Gastroesophageal sphincter (tissue), 4 donors: ENCODE measurements around the gene ACTN4. TPM values are rescaled to one million over a fixed set of nuclear protein-coding genes. Genes with fewer than 3 reads are reported as not detected.
"Not testable (repeated sequence)": the region's sequence is repeated elsewhere in the genome, so short reads cannot be mapped to it uniquely, and the experiment has no call there.

Experiments
- ATAC-seq: fragments of 150-250 bp; one replicate; pipeline ENCODE4 v1.9.1; 2016; ENCODE audit warnings: mild to moderate bottlenecking, moderate library complexity
- H3K27ac ChIP-seq, 4 donors: fragments of 200-600 bp; sonication (generic) in 3 of 4; 1 replicate in 3 of 4; 2 replicates in 1 of 4; pipeline ENCODE4 v1.5.1; 2016 to 2019
- H3K27me3 ChIP-seq: fragments of 200-600 bp; sonication (generic); one replicate; pipeline ENCODE4 v1.5.1; 2019
- H3K36me3 ChIP-seq, 2 donors: fragments of 200-600 bp; sonication (generic); one replicate each; pipeline ENCODE4 v1.5.1; 2019; ENCODE audit warnings: control low read depth in 1 of 2
- H3K4me1 ChIP-seq, 3 donors: fragments of 200-600 bp; sonication (generic); 1 replicate in 2 of 3; 2 replicates in 1 of 3; pipeline ENCODE4 v1.5.1; 2016 to 2019; ENCODE audit warnings: control low read depth in 2 of 3
- H3K4me3 ChIP-seq, 2 donors: fragments of 200-600 bp; sonication (generic); one replicate each; pipeline ENCODE4 v1.5.1; 2019; ENCODE audit warnings: mild to moderate bottlenecking in 1 of 2, moderate library complexity in 1 of 2
- H3K9me3 ChIP-seq, 3 donors: fragments of 200-600 bp; sonication (generic); one replicate each; pipeline ENCODE4 v1.5.1; 2017 to 2019; ENCODE audit warnings: control low read depth in 2 of 3
- CTCF ChIP-seq, 4 experiments: fragments of 200-600 bp in 2 of 4; fragments of 450-650 bp in 2 of 4; sonication (generic) in 1 of 4; IDR thresholded peaks; one replicate each; pipeline ENCODE4 v1.5.1; 2017 to 2019; ENCODE audit warnings: antibody characterized with exemption in 4 of 4, mild to moderate bottlenecking in 2 of 4, moderate library complexity in 2 of 4
- EP300 ChIP-seq: sonication (generic); formaldehyde crosslinking; IDR thresholded peaks from one replicate; pipeline ENCODE4 v1.6.1; 2017; ENCODE audit warnings: antibody characterized with exemption, mild to moderate bottlenecking
- POLR2A ChIP-seq, 2 donors: fragments of 450-650 bp; IDR thresholded peaks; one replicate each; pipeline ENCODE4 v1.6.1; 2017; ENCODE audit warnings: antibody characterized with exemption in 2 of 2, mild to moderate bottlenecking in 2 of 2, moderate library complexity in 1 of 2
- POLR2AphosphoS5 ChIP-seq: sonication (generic); formaldehyde crosslinking; IDR thresholded peaks from one replicate; pipeline ENCODE4 v1.6.1; 2017; ENCODE audit warnings: antibody characterized with exemption
- WGBS, 2 donors: methylation state at CpG; one replicate each; pipeline ENCODE4 v1.1.5; 2018; ENCODE audit warnings: low coverage in 1 of 2; 5-methylcytosine and 5-hydroxymethylcytosine counted together
- total RNA-seq, 4 donors: library from RNA; depleted of rRNA; stranded (reverse); fragments of >200 nt; gene quantifications; one replicate each; pipeline ENCODE4 v1.1.0, GENCODE V29; 2016

ACTN4 gene
- total RNA-seq: 100 to 1,000 TPM; 337 to 938 (median 507) TPM

DNA sequence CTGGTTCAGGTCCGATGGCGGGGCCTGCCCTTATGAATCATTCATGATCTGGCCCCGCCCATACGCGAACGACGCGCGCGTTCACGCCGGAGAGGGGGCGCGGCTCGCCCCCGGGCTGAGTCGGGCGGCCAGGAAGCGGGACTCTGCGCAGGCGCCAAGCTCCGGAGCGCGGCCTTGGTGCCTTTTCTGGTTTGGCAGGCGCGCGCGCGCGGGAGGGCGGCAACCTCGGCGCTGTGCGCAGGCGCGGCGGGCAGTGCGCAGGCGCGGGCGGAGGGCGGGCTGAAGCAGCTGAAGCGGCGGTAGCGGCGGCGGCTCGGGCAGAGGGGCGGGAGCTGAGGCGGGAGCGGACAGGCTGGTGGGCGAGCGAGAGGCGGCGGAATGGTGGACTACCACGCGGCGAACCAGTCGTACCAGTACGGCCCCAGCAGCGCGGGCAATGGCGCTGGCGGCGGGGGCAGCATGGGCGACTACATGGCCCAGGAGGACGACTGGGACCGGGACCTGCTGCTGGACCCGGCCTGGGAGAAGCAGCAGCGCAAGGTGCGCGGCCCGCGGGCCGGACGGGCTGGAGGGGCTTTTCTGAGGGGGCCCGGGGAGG, at the start of gene ACTN4:
TSS of gene ACTN4 (plus strand) at position 282 of the 598 bp plus-strand sequence. CDS start at position 379, 97 bp downstream.
- Histone ChIP-seq H3K4me3 (peak within 1 kb of the TSS; percentile 97 to 99), H3K4me1 (peaks cover 5 to 46% (median 14%) of the 10 kb centered on the region in 3 donors), H3K27me3 (no peaks in the 10 kb centered on the region), H3K36me3 (no peaks in the 10 kb centered on the region), H3K9me3 (no peaks in the 10 kb centered on the region), H3K27ac (peak within 1 kb of the TSS; percentile 95 to 97 (median 96))
- 0 to 3% methylated on average over 6 to 8 of the region's 77 CpGs for WGBS, 2 donors
- no peak for TF ChIP-seq EP300
- peak in 1 of 4 experiments; percentile 12 for TF ChIP-seq CTCF (IDR thresholded peaks at IDR 0.05)
- TF ChIP-seq POLR2AphosphoS5: peak; percentile 100
- peak; percentile 99 to 100 for TF ChIP-seq POLR2A (IDR thresholded peaks at IDR 0.05)
- peak; percentile 93 for ATAC-seq

DNA sequence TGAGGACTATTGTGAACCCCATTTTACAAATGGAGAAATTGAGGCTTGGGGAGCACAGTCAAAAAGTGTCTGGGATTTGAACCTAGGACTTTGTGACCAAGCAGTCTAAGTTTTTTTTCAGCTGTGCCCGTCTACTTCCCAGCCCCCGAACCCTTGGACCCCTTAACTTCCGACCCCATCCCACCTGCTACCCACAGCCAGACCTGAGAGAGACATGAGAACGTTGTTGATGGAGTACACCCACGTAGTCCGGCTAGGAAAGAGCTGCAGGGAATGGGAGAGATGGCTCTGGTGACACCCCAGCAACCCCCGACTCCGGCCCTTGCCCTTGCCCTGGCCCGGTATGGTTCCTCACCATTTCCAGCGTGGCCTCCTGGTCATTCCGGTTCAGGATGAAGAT, 47.7 kb upstream of the ACTN4 start:
- 81 to 83% methylated on average over 4 to 10 of the region's 11 CpGs for WGBS, 2 donors
- H3K36me3 ChIP-seq: no peaks in the 10 kb centered on the region
- H3K4me1 ChIP-seq: peaks cover 0 to 9% (median 3%) of the 10 kb centered on the region in 3 donors
- TF ChIP-seq POLR2A (IDR thresholded peaks at IDR 0.05) (no peak), POLR2AphosphoS5 (no peak), CTCF (IDR thresholded peaks at IDR 0.05) (no peak)
- no peak overlapping the region for H3K4me3 ChIP-seq
- no peaks in the 10 kb centered on the region for H3K9me3 ChIP-seq
- H3K27ac ChIP-seq: no peak overlapping the region
- no peak for ATAC-seq
- peaks cover 21% of the 10 kb centered on the region for H3K27me3 ChIP-seq

DNA sequence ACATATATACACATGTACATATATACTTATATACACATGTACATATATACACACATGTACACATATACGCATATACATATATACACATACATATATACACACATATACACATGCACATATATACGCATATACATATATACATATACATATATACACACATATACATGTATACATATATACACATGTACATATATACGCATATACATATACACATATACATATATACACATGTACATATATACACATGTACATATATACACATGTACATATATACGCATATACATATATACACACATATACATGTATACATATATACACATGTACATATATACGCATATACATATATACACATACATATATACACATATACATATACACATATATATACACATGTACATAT, 44.6 kb upstream of the ACTN4 start:
- H3K27ac ChIP-seq, H3K36me3 ChIP-seq, H3K4me3 ChIP-seq, ATAC-seq, H3K4me1 ChIP-seq, H3K9me3 ChIP-seq: not testable (repeated sequence)
- 88 to 92% methylated on average over 5 of the region's 5 CpGs for WGBS, 2 donors
- H3K27me3 ChIP-seq: peaks cover 12% of the 10 kb centered on the region

DNA sequence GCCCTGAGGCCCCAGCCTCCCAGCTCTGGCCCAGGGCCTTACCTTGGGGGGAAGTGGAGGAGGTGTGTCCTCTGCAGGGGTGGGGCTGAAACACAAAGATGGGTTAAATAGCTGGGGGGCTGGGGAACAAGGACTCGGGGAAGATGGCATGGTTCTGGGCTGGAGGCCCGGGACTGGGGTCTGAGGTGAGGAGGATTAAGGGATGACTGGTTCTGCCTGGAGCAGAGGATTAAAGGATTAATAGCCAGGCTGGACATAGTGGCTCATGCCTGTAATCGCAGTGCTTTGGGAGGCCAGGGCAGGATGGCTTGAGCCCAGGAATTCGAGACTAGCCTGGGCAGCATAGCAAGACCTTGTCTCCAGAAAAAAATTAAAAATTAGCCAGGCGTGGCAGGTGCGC, 41.3 kb upstream of the ACTN4 start:
- Histone ChIP-seq H3K9me3 (no peaks in the 10 kb centered on the region), H3K4me1 (no peaks in the 10 kb centered on the region), H3K4me3 (no peak overlapping the region), H3K36me3 (no peaks in the 10 kb centered on the region), H3K27ac (no peak overlapping the region), H3K27me3 (peaks cover 12% of the 10 kb centered on the region)
- TF ChIP-seq POLR2A (IDR thresholded peaks at IDR 0.05) (no peak), POLR2AphosphoS5 (no peak), EP300 (no peak), CTCF (IDR thresholded peaks at IDR 0.05) (no peak)
- 63 to 80% methylated on average over 1 to 4 of the region's 6 CpGs for WGBS, 2 donors
- no peak for ATAC-seq

DNA sequence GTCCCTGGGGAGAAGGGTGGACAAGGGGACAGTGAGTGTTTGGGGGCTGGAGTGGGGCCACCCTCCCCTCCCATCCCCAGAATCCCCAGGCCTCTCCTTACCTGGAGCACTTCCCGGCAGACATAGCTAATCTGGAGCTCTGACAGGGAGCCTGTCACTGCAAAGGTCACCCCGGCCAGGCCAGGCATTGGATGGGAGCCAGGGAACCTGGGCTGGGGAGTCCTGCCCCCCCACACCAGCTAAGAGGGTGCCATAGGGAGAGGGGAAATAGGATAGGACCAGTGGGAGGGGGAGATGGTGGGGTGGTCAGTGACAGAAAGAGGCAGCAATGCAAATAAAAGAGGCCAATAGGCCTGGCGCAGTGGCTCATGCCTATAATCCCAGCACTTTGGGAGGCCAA, 33.2 kb upstream of the ACTN4 start:
- H3K4me3 ChIP-seq: no peak overlapping the region
- WGBS, 2 donors: 93% methylated on average over 2 of the region's 3 CpGs; no CpG with 5 or more reads in 1 of the 2 donors
- H3K27ac ChIP-seq: no peak overlapping the region
- H3K4me1 ChIP-seq: peaks cover 0 to 12% (median 7%) of the 10 kb centered on the region in 3 donors
- ATAC-seq: no peak
- H3K36me3 ChIP-seq: no peaks in the 10 kb centered on the region
- TF ChIP-seq POLR2A (IDR thresholded peaks at IDR 0.05) (no peak), CTCF (IDR thresholded peaks at IDR 0.05) (no peak), POLR2AphosphoS5 (no peak), EP300 (no peak)
- no peaks in the 10 kb centered on the region for H3K9me3 ChIP-seq
- H3K27me3 ChIP-seq: no peaks in the 10 kb centered on the region
